K562 (cell line): ENCODE results near the gene SLC35G3. TPM values are rescaled to one million over a fixed set of nuclear protein-coding genes. Genes with fewer than 3 reads are reported as not detected.

Experiments
- ATAC-seq: fragments of 200-7000 bp; cut with Tn5 transposase; 3 replicates; pipeline ENCODE4 v1.9.1; 2020; ENCODE audit warnings: moderate library complexity
- BruUV-seq: library from RNA; stranded (reverse); fragments of 400-500 nt; replicated peaks from 2 replicates; lab custom pipeline; 2021; lab: Mats Ljungman, UMichigan
- CTCF ChIA-PET: fragments of 300-600 bp; formaldehyde crosslinking; extraction: SDS; loops from one replicate; lab custom pipeline; 2021; ENCODE audit warnings: low intra/inter-chr PET ratio; lab: Yijun Ruan, JAX
- POLR2A ChIA-PET: fragments of 300-600, 350-650 bp; sonication (Branson Sonifier 250); formaldehyde crosslinking; extraction: SDS; loops from one replicate; lab custom pipeline; 2021; ENCODE audit warnings: antibody characterized with exemption, inconsistent platforms; lab: Yijun Ruan, JAX
- DNase-seq, 4 experiments: peaks; one replicate each; pipeline versions ENCODE4 v3.0.0 to v3.0.0-alpha.2; 2011 to 2018; ENCODE audit warnings: low spot score in 3 of 4, mixed read lengths in 3 of 4; ENCODE audit errors: extremely low read depth in 1 of 4
- FAIRE-seq: peaks from 2 replicates; lab custom pipeline; 2011; peaks lifted over from hg19 to GRCh38; lab: Jason Lieb, UNC
- H2AFZ ChIP-seq: 2 replicates; pipeline ENCODE4 v1.6.0; 2011; ENCODE audit warnings: low read depth, low read length, control low read depth, inconsistent platforms
- H3K27ac ChIP-seq: fragments of 200-600 bp; 3 replicates; pipeline ENCODE4 v1.8.0; 2011; ENCODE audit warnings: low read depth, mild to moderate bottlenecking, control low read depth, inconsistent platforms, low read length, moderate library complexity, mixed read lengths; ENCODE audit errors: extremely low read depth
- H3K27me3 ChIP-seq, 2 experiments: fragments of 300-600 bp in 1 of 2; 2 replicates in 1 of 2; 3 replicates in 1 of 2; pipeline versions ENCODE4 v1.6.0 to v1.8.0; 2011; ENCODE audit warnings: inconsistent platforms in 2 of 2, low read length in 2 of 2, mild to moderate bottlenecking in 1 of 2, mixed read lengths in 1 of 2, moderate library complexity in 1 of 2; ENCODE audit not compliant: control insufficient read depth in 2 of 2, insufficient read depth in 2 of 2
- H3K36me3 ChIP-seq: fragments of 300-600 bp; 3 replicates; pipeline ENCODE4 v1.8.0; 2011; ENCODE audit warnings: mild to moderate bottlenecking, low read length, inconsistent platforms; ENCODE audit not compliant: control insufficient read depth, insufficient read depth
- H3K4me1 ChIP-seq, 2 experiments: fragments of 200-600 bp in 1 of 2; replicated peaks in 1 of 2; 2 replicates in 1 of 2; 3 replicates in 1 of 2; pipeline versions ENCODE4 v1.5.1 to v1.8.0; 2011; ENCODE audit warnings: inconsistent platforms in 2 of 2, low read length in 2 of 2, mild to moderate bottlenecking in 1 of 2, mixed read lengths in 1 of 2, moderate library complexity in 1 of 2; ENCODE audit not compliant: control insufficient read depth in 2 of 2, insufficient read depth in 2 of 2
- H3K4me2 ChIP-seq: 2 replicates; pipeline ENCODE4 v1.6.1; 2011; ENCODE audit warnings: low read length, control low read depth, inconsistent platforms, mixed read lengths; ENCODE audit not compliant: insufficient read depth
- H3K4me3 ChIP-seq: fragments of 200-600 bp; sonication (generic), shearing (Covaris generic); 2 replicates; pipeline ENCODE4 v1.5.1; 2016; ENCODE audit warnings: control low read depth, inconsistent platforms
- H3K79me2 ChIP-seq: fragments of 200-600 bp; 3 replicates; pipeline ENCODE4 v1.8.0; 2011; ENCODE audit warnings: low read length, inconsistent platforms; ENCODE audit not compliant: control insufficient read depth, insufficient read depth
- H3K9ac ChIP-seq, 2 experiments: 2 replicates each; pipeline versions ENCODE4 v1.6.0 to v1.6.1; 2011; ENCODE audit warnings: low read depth in 2 of 2, low read length in 2 of 2, control low read depth in 1 of 2, inconsistent platforms in 1 of 2, mild to moderate bottlenecking in 1 of 2, mixed read lengths in 1 of 2; ENCODE audit not compliant: insufficient read depth in 1 of 2
- H3K9me1 ChIP-seq: one replicate; pipeline ENCODE4 v1.6.0; 2011; ENCODE audit warnings: inconsistent platforms, mild to moderate bottlenecking, low read length, moderate library complexity; ENCODE audit not compliant: control insufficient read depth, insufficient read depth
- H3K9me3 ChIP-seq: replicated peaks from 2 replicates; pipeline ENCODE4 v1.5.1; 2011; ENCODE audit warnings: low read depth, low read length, inconsistent platforms; ENCODE audit not compliant: control insufficient read depth, insufficient read depth
- H4K20me1 ChIP-seq: replicated peaks from 2 replicates; pipeline ENCODE4 v1.6.1; 2011; ENCODE audit warnings: low read length, inconsistent platforms, mixed read lengths; ENCODE audit not compliant: control insufficient read depth, insufficient read depth
- CGGBP1 ChIP-seq: fragments of 250-450 bp; sonication (Bioruptor Pico); IDR thresholded peaks from 2 replicates; pipeline ENCODE4 v1.9.0; 2021; ENCODE audit warnings: mild to moderate bottlenecking
- HNRNPH1 ChIP-seq: fragments of 200-400 bp; formaldehyde crosslinking; optimal IDR thresholded peaks from 2 replicates; pipeline ENCODE3; 2017; ENCODE audit warnings: low read depth, mild to moderate bottlenecking, low read length, moderate library complexity
- PKNOX1 ChIP-seq: fragments of 450-650 bp; IDR thresholded peaks from 2 replicates; pipeline ENCODE4 v1.6.1; 2016
- RFX5 ChIP-seq: IDR thresholded peaks from 2 replicates; pipeline ENCODE4 v1.6.1; 2011; ENCODE audit warnings: low read depth, mild to moderate bottlenecking, improper control_type of control experiment, low read length
- STAT6 ChIP-seq: sonication (generic); formaldehyde crosslinking; IDR thresholded peaks from 2 replicates; pipeline ENCODE4 v1.8.1; 2023; ENCODE audit warnings: mild to moderate bottlenecking, missing genetic modification reagents
- XRCC3 ChIP-seq: fragments of 450-650 bp; IDR thresholded peaks from 2 replicates; pipeline ENCODE4 v1.6.1; 2017; ENCODE audit warnings: mild to moderate bottlenecking, moderate library complexity
- ZNF175 ChIP-seq: fragments of 200-800 bp; sonication (Bioruptor generic); IDR thresholded peaks from 2 replicates; pipeline ENCODE4 v1.6.1; 2016; ENCODE audit warnings: low read depth, mild to moderate bottlenecking, missing genetic modification characterization, missing compliant biosample characterization
- ZNF239 ChIP-seq: fragments of 250-450 bp; sonication (Bioruptor Pico); IDR thresholded peaks from 2 replicates; pipeline ENCODE4 v1.4.0; 2020; ENCODE audit warnings: mild to moderate bottlenecking
- ZNF263 ChIP-seq: sonication (generic); formaldehyde crosslinking; IDR thresholded peaks from 2 replicates; pipeline ENCODE4 v1.8.0; 2022; ENCODE audit warnings: mild to moderate bottlenecking, missing genetic modification reagents, borderline replicate concordance
- ZNF347 ChIP-seq: fragments of 450-650 bp; formaldehyde crosslinking; IDR thresholded peaks from 2 replicates; pipeline ENCODE4 v1.4.0; 2020; ENCODE audit warnings: low read depth, mild to moderate bottlenecking, moderate library complexity
- WGBS: fragments of 100-300 bp; shearing (Covaris generic); methylation state at CpG from one replicate; pipeline ENCODE4 v1.1.6; 2016; ENCODE audit warnings: low coverage, mixed read lengths; ENCODE audit not compliant: insufficient coverage; ENCODE audit errors: missing lambda C conversion rate; 5-methylcytosine and 5-hydroxymethylcytosine counted together
- in situ Hi-C: fragments of 300-500 bp; cut with MboI; formaldehyde crosslinking; loops from 4 replicates; pipeline ENCODE4 v1.15.0; 2018; ENCODE audit warnings: inconsistent platforms, mixed read lengths
- intact Hi-C: fragments of 100-400 bp; cut with micrococcal nuclease; formaldehyde crosslinking; loops from 2 replicates; pipeline ENCODE4 v1.14.2; 2022
- polyA plus RNA-seq, 8 experiments: library from polyadenylated mRNA; depleted of rRNA in 4 of 8; stranded (reverse) in 5 of 8; unstranded in 3 of 8; fragments of >200 nt; fragmentation: Nextera tagmentation in 2 of 8; fragmentation: Illumina TruSeq in 1 of 8; extraction: Ambion mirVana in 2 of 8; extraction: Trizol in 1 of 8; gene quantifications; 2 replicates each; pipeline versions ENCODE4 v1.2.1 to v1.2.3, GENCODE V29; 2011 to 2014; ENCODE audit warnings: inconsistent platforms in 1 of 8, missing spikeins in 1 of 8
- total RNA-seq, 7 experiments: library from RNA; depleted of rRNA in 6 of 7; stranded (reverse); fragments of >200 nt in 6 of 7; fragmentation: Illumina TruSeq in 2 of 7; extraction: Trizol in 2 of 7; gene quantifications; 2 replicates each; pipeline versions ENCODE4 v1.2.1 to v1.2.3, GENCODE V29; 2011 to 2021; ENCODE audit warnings: low replicate concordance in 1 of 7

The SLC35G3 gene
- total and polyA plus RNA-seq, 9 of the 15 experiments (the other 6 are each of a cell fraction or from before 2014, with no cell fraction given) = not detected

- H4K20me1 ChIP-seq = no peaks in the 10 kb centered on the region
- no peak within 1 kb of the TSS for H3K27ac ChIP-seq
- DNase-seq (peak; percentile 50 to 79 (median 70)), FAIRE-seq (no peak), ATAC-seq (peak; percentile 92)
- peak within 1 kb of the TSS; percentile 36 for H3K4me3 ChIP-seq
- H3K9me1 ChIP-seq = no peaks in the 10 kb centered on the region
- in situ Hi-C loops = no loop called here
- peaks cover 3 to 12% of the 10 kb centered on the region in 2 experiments; a peak in 4 of 5 replicates for H3K4me1 ChIP-seq
- H3K36me3 ChIP-seq = no peaks in the 10 kb centered on the region
- peak within 1 kb of the TSS; percentile 36 for H3K4me2 ChIP-seq
- H2AFZ ChIP-seq = peak within 1 kb of the TSS; percentile 56; the same call in 1 of the 2 replicates
- peak within 1 kb of the TSS in 1 of 2 experiments; percentile 60; a peak in 1 of 4 replicates for H3K9ac ChIP-seq
- no peaks in the 10 kb centered on the region for H3K9me3 ChIP-seq
- intact Hi-C loops = no loop called here
- ChIA-PET POLR2A (no interaction called here), CTCF (no interaction called here)
- 2% methylated on average over 30 of the region's 44 CpGs for whole genome bisulfite sequencing
- BruUV-seq = no TSS peak
- H3K79me2 ChIP-seq = no peaks in the 10 kb centered on the region
- peaks cover 6 to 31% of the 10 kb centered on the region in 2 experiments; a peak in 4 of 5 replicates for H3K27me3 ChIP-seq
- no peak for TF ChIP-seq XRCC3
- peak; percentile 98 for TF ChIP-seq PKNOX1
- TF ChIP-seq HNRNPH1 = no peak
- TF ChIP-seq ZNF347 (CRISPR knock-in tag) = no peak
- TF ChIP-seq ZNF175 (CRISPR knock-in tag) = 0 out of 2 replicates have a peak, but pooled peaks have one; percentile 29
- TF ChIP-seq STAT6 = no peak
- no peak for TF ChIP-seq RFX5
- no peak for TF ChIP-seq ZNF239 (CRISPR knock-in tag)
- TF ChIP-seq ZNF263 (CRISPR knock-in tag) = peak; percentile 46; the same call in 1 of the 2 replicates
- no peak for TF ChIP-seq CGGBP1
Observed at GRCh38 chr17:35242805-35243560, 48.8 kb upstream of the SLC35G3 start, which contains the start of gene SLFN5. Gene SLFN5 (plus strand): TSS chr17:35243072. CDS start chr17:35258691, 15,619 bp downstream.
